Naive thymus-derived CD4-positive, alpha-beta T cell (primary cell): Measurements from ENCODE around the gene FAM168A. TPM values are rescaled to one million over a fixed set of nuclear protein-coding genes. Genes with fewer than 3 reads are reported as not detected.

Source experiments
- ATAC-seq: fragments of 150-1000 bp; cut with Tn5 transposase; 2 replicates; pipeline ENCODE4 v1.10.0; 2021; ENCODE audit warnings: mild to moderate bottlenecking, moderate library complexity
- CTCF ChIA-PET: fragments of 350-600 bp; sonication (Branson Sonifier 250); formaldehyde crosslinking; loops from one replicate; lab custom pipeline; 2021; ENCODE audit warnings: antibody characterized with exemption; lab: Charles Lee
- POLR2A ChIA-PET: fragments of 350-600 bp; sonication (Branson Sonifier 250); formaldehyde crosslinking; loops from one replicate; lab custom pipeline; 2021; ENCODE audit warnings: antibody characterized with exemption, inconsistent platforms; lab: Charles Lee
- DNase-seq, 9 donors: peaks; one replicate each; pipeline versions ENCODE4 v3.0.0 to v3.0.0-alpha.2; 2020 to 2022; ENCODE audit warnings: mixed read lengths in 1 of 9
- H3K27ac ChIP-seq: one replicate; pipeline ENCODE4 v1.7.0; 2013; ENCODE audit warnings: mild to moderate bottlenecking, low read depth, low read length, moderate library complexity
- H3K27me3 ChIP-seq, 2 donors: one replicate each; pipeline ENCODE4 v1.7.0; 2013; ENCODE audit warnings: low read length in 2 of 2, mild to moderate bottlenecking in 2 of 2, moderate library complexity in 2 of 2; ENCODE audit not compliant: control insufficient read depth in 2 of 2, insufficient read depth in 2 of 2
- H3K36me3 ChIP-seq, 3 experiments: 1 replicate in 2 of 3; 2 replicates in 1 of 3; pipeline ENCODE4 v1.7.0; 2013; ENCODE audit warnings: low read length in 3 of 3, mild to moderate bottlenecking in 3 of 3, moderate library complexity in 1 of 3; ENCODE audit not compliant: insufficient read depth in 3 of 3, control insufficient read depth in 2 of 3
- H3K4me1 ChIP-seq, 2 donors: one replicate each; pipeline ENCODE4 v1.7.0; 2013; ENCODE audit warnings: low read length in 2 of 2, mild to moderate bottlenecking in 2 of 2, moderate library complexity in 1 of 2; ENCODE audit not compliant: control insufficient read depth in 2 of 2, insufficient read depth in 2 of 2
- H3K4me3 ChIP-seq: 2 replicates; pipeline ENCODE4 v1.7.0; 2013; ENCODE audit warnings: mild to moderate bottlenecking, low read length
- H3K9me3 ChIP-seq, 3 experiments: 1 replicate in 2 of 3; 2 replicates in 1 of 3; pipeline ENCODE4 v1.7.0; 2013; ENCODE audit warnings: low read length in 3 of 3; ENCODE audit not compliant: control insufficient read depth in 2 of 3
- H3K27ac Mint-ChIP-seq, 9 donors: one replicate each; pipeline ENCODE4 v1.8.0; 2020 to 2022; ENCODE audit warnings: mixed read lengths in 9 of 9, mild to moderate bottlenecking in 8 of 9, moderate library complexity in 5 of 9, inconsistent platforms in 2 of 9
- H3K27me3 Mint-ChIP-seq, 5 donors: one replicate each; pipeline ENCODE4 v1.8.0; 2021 to 2022; ENCODE audit warnings: mixed read lengths in 5 of 5, mild to moderate bottlenecking in 1 of 5
- H3K36me3 Mint-ChIP-seq, 5 donors: one replicate each; pipeline ENCODE4 v1.8.0; 2020 to 2022; ENCODE audit warnings: mixed read lengths in 5 of 5, mild to moderate bottlenecking in 3 of 5, inconsistent platforms in 1 of 5
- H3K4me1 Mint-ChIP-seq, 7 donors: one replicate each; pipeline ENCODE4 v1.8.0; 2020 to 2022; ENCODE audit warnings: mixed read lengths in 7 of 7, mild to moderate bottlenecking in 3 of 7, inconsistent platforms in 1 of 7
- H3K4me3 Mint-ChIP-seq, 10 donors: one replicate each; pipeline ENCODE4 v1.8.0; 2020 to 2022; ENCODE audit warnings: mild to moderate bottlenecking in 10 of 10, mixed read lengths in 10 of 10, moderate library complexity in 6 of 10, inconsistent platforms in 2 of 10
- H3K9me3 Mint-ChIP-seq, 11 donors: one replicate each; pipeline ENCODE4 v1.8.0; 2020 to 2022; ENCODE audit warnings: mixed read lengths in 11 of 11, mild to moderate bottlenecking in 4 of 11, inconsistent platforms in 1 of 11, moderate library complexity in 1 of 11
- intact Hi-C, 2 donors: fragments of 100-400 bp; cut with micrococcal nuclease; formaldehyde crosslinking; loops; one replicate each; pipeline ENCODE4 v1.15.1; 2023
- polyA plus RNA-seq, 2 donors: library from polyadenylated mRNA; unstranded; fragments of 300-500 nt; fragmentation: Illumina TruSeq; gene quantifications; one replicate each; pipeline ENCODE4 v1.2.3, GENCODE V29; 2021
- total RNA-seq, 6 experiments: library from RNA in 5 of 6; stranded (reverse) in 5 of 6; gene quantifications; 1 replicate in 5 of 6; 2 replicates in 1 of 6; pipeline ENCODE4 v1.2.3 and lab custom pipeline; 2021 to 2026

Gene FAM168A
- total and polyA plus RNA-seq, 7 experiments from 2014 or later, result 3.3 to 33.0 (median 23.1) TPM

DNA sequence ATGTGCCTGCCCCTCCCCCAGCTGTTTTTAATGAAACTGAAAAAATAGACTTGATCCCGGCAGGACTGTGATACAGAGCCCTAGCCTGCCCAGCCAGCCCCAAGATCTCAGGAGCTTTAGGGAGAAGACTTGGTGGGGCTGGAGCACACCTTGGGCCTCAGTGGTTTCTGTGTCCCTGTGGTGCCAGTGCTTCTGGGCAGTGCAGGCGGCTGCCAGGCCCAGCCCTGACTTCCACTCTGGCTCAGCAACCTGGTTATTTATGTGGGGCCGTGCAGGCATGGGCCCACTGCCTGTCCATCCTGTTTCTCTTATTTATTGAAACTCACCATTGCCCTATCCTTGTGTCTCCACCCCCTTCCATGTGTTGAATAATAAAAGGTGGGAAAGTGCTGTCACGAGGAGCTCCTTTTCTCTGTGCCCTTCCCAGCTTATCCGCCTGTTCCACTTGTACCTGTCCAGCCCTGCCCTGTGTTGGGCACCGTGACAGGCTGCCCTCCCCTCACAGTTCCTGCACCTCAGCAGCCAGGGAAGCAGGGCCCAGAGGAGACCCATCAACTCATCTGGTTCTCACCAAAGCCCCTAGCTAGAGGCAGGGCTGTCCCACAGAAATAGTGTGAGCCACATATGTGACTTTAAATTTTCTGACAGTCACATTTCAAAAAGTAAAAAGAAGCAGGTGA lies 201.5 kb downstream of the FAM168A start:
- POLR2A ChIA-PET, result interaction anchor here (0.6 to 1.7 kb wide), 3 partner anchors 8 to 223 kb away, joined by 3 read pairs; no protein-coding TSS in a partner anchor
- DNase-seq (no peak), ATAC-seq (no peak)
- no peaks in the 10 kb centered on the region for H3K27me3 ChIP-seq
- Mint-ChIP-seq H3K27me3 (no peaks in the 10 kb centered on the region), H3K9me3 (peaks cover 0 to 1% (median 0%) of the 10 kb centered on the region in 11 donors), H3K4me3 (no peak overlapping the region), H3K36me3 (peaks cover 0 to 6% (median 0%) of the 10 kb centered on the region in 5 donors), H3K4me1 (peaks cover 0 to 8% (median 0%) of the 10 kb centered on the region in 7 donors), H3K27ac (peak overlapping the region in 3 of 9 donors; percentile 26 to 70 (median 60))
- no peaks in the 10 kb centered on the region for H3K9me3 ChIP-seq
- peaks cover 0 to 35% (median 3%) of the 10 kb centered on the region in 3 experiments for H3K36me3 ChIP-seq
- H3K27ac ChIP-seq, result no peak overlapping the region
- intact Hi-C loops, result no loop called here
- H3K4me1 ChIP-seq, result no peaks in the 10 kb centered on the region
- CTCF ChIA-PET, result interaction anchor here (1.1 to 16.0 kb wide), 3 partner anchors 31 to 264 kb away, joined by 3 to 205 read pairs (median 4); no protein-coding TSS in a partner anchor
- no peak overlapping the region for H3K4me3 ChIP-seq

DNA sequence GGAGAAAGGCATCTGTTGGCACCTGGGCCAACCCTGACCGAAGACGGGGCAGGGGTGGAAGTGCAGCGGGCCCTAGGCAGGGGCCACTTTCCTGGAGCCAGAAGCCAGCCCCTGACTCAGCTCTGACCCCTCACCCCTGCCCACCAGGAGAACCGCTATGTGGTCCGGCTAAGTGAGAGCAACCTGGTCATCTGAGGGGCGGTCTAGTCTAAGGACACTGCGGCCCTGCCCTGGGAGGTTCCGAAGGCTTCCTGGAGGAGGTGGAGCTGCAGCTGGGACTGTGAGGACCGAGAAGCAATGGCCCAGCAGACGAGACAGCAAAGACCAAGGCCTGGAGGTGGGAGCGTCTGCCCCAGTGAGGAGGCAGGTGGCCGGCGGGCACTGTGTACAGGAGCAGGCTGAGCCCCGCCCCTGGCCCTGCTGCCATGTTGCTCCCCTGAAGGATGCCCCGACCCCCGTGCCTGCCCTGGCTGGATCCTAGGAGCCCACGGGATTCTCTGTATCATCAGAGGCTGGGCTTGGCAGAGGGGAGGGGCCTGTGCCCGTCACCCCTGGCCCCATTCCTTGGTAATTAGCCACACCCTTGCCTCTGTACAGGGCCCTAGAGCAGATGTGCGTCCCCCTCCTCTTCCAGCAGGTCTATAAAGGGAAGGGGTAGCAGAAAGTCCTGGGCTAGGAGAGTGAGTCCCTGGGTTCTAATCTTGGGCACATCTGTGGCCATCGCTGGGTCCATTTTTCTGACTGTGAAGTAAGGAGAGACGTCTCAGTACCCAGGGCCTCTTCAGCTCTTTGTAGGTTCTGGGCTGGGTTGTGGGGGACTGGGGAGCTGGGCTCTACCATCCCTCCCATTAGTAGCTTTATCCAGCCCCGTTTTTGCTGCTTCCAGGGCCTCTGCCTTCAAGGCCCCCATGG lies 202.4 kb downstream of the FAM168A start:
- intact Hi-C loops, result no loop called here
- no peak for ATAC-seq
- Mint-ChIP-seq H3K27ac (peak overlapping the region in 1 of 9 donors; percentile 38), H3K27me3 (no peaks in the 10 kb centered on the region), H3K4me3 (no peak overlapping the region), H3K9me3 (peaks cover 0 to 1% (median 0%) of the 10 kb centered on the region in 11 donors), H3K36me3 (peaks cover 0 to 4% (median 0%) of the 10 kb centered on the region in 5 donors), H3K4me1 (peaks cover 0 to 8% (median 0%) of the 10 kb centered on the region in 7 donors)
- H3K9me3 ChIP-seq, result no peaks in the 10 kb centered on the region
- H3K27me3 ChIP-seq, result no peaks in the 10 kb centered on the region
- ChIA-PET POLR2A (interaction anchor here (1.2 kb wide), 1 partner anchor 45 kb away, joined by 3 read pairs; no protein-coding TSS in a partner anchor), CTCF (interaction anchor here (1.1 to 16.0 kb wide), 2 partner anchors 44 to 265 kb away, joined by 3 to 205 read pairs; no protein-coding TSS in a partner anchor)
- peak in 1 of 9 donors; percentile 12 for DNase-seq
- H3K27ac ChIP-seq, result no peak overlapping the region
- H3K4me1 ChIP-seq, result no peaks in the 10 kb centered on the region
- no peak overlapping the region for H3K4me3 ChIP-seq
- H3K36me3 ChIP-seq, result peaks cover 0 to 35% (median 3%) of the 10 kb centered on the region in 3 experiments

DNA sequence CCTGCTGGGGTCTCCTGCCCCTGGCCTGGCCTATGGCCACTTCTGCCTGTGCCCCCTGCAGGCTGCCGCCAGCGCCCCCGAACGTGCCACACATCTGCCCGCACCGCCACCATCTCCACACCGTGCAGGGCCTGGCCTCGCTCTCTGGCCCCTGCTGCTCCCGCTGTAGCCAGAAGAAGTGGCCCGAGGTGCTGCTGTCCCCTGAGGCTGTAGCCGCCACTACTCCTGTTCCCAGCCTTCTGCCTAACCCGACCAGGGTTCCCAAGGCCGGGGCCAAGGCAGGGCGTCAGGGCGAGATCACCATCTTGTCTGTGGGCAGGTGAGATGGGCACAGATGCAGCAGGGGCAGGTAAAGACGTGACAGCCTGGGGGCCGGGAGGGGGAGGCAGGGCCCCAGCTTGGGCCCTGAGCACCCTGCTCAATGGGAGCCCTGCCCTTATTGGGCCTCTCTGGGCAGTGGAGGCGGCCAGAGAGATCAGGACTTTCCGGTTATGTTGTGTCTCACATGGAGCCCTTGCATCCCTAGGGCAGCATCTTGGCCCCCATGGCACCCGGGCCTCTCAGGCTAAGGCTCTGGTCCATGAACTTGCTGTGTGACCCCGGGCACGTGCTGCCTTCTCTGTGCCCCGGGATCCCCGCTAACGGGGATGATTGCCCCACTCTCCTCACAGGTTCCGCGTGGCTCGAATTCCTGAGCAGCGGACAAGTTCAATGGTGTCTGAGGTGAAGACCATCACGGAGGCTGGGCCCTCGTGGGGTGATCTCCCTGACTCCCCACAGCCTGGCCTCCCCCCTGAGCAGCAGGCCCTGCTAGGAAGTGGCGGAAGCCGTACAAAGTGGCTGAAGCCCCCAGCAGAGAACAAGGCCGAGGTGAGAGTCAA lies 203.3 kb downstream of the FAM168A start:
- Histone ChIP-seq H3K4me3 (no peak overlapping the region), H3K36me3 (peaks cover 0 to 35% (median 3%) of the 10 kb centered on the region in 3 experiments), H3K4me1 (no peaks in the 10 kb centered on the region), H3K27ac (no peak overlapping the region), H3K9me3 (no peaks in the 10 kb centered on the region), H3K27me3 (no peaks in the 10 kb centered on the region)
- H3K9me3 Mint-ChIP-seq, result peaks cover 0 to 1% (median 0%) of the 10 kb centered on the region in 11 donors
- POLR2A ChIA-PET, result interaction anchor here (1.5 to 1.9 kb wide), 2 partner anchors 35 to 44 kb away, joined by 7 read pairs; no protein-coding TSS in a partner anchor
- DNase-seq (peak in 1 of 9 donors; percentile 9), ATAC-seq (no peak)
- H3K36me3 Mint-ChIP-seq, result peaks cover 0 to 4% (median 0%) of the 10 kb centered on the region in 5 donors
- H3K4me1 Mint-ChIP-seq, result peaks cover 0 to 14% (median 3%) of the 10 kb centered on the region in 7 donors
- peak overlapping the region in 2 of 9 donors; percentile 13 to 52 for H3K27ac Mint-ChIP-seq
- no peaks in the 10 kb centered on the region for H3K27me3 Mint-ChIP-seq
- intact Hi-C loops, result no loop called here
- CTCF ChIA-PET, result interaction anchor here (1.8 to 16.0 kb wide), 2 partner anchors 43 to 266 kb away, joined by 9 to 205 read pairs; no protein-coding TSS in a partner anchor
- H3K4me3 Mint-ChIP-seq, result no peak overlapping the region

DNA sequence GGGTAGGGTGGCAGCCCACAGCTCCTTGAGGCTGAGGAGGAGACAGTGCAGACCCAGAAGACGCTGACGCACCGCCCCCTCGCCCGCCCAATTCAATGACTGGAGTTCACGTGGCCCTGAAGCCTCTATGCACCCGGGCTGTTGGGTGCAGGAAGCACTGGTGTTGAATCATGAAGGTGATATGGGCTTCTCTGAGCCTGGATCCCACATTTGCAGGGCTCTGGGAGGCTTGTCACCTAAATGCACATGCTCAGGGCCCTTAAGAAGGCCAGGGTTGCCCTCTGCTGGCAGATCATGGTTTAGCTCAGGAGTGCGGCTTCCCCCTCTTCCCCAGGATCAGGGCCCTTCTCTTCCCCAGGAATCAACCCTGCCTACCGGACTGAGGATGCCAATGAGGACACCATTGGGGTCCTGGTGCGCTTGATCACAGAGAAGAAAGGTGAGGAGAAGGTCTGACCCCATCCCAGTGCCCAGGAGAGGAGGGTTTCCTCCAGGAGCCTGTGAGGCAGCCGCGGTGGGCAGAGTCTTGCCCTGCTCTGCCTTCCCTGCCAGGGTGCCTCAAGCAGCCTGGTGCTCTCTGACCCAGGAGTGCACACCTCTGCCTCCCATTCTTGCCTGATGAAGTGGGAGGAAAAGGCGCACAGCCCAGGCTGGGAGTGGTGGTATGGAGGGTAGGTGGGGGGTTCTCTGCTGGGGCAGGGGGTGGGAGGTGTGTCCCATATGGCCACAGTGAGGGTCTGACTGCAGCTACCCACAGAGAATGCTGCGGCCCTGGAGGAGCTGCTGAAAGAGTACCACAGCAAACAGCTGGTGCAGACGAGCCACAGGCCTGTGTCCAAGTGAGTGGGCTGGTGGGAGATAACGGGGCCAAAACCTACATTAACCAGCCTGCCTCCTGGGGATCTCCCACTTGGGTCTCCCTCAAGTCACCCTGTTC lies 204.2 kb downstream of the FAM168A start:
- ChIA-PET CTCF (interaction anchor here (0.6 to 16.0 kb wide), 12 partner anchors 9 to 611 kb away, joined by 3 to 205 read pairs (median 4); no protein-coding TSS in a partner anchor), POLR2A (interaction anchor here (0.6 to 1.9 kb wide), 6 partner anchors 9 to 128 kb away, joined by 3 to 7 read pairs (median 4); no protein-coding TSS in a partner anchor)
- H3K4me1 Mint-ChIP-seq, result peaks cover 0 to 21% (median 5%) of the 10 kb centered on the region in 7 donors

DNA sequence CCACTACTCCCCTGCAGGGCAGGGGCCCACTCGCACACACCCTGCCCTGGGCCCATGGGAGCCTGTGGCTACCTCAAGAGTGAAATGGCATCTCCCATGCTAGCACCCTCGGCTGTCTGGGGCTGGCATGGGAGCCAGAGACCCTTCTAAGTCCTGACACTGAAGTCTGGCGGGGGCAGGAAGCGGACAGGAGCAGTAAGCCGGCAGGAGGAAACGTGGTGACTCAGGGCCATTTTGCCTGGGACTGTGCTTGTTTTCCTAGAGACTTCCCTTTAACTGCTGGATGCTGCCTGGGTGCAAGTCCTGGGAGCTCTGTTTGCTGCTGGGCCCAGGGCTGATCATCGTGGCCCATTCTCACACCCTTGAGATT lies 204.9 kb downstream of the FAM168A start:
- intact Hi-C loops, result loop anchor here (1.0 to 2.0 kb wide), 4 partner anchors 16 to 86 kb away; partner anchors contain the start of gene RELT (in 2 of the 2)
- H3K4me1 Mint-ChIP-seq, result peaks cover 4 to 26% (median 10%) of the 10 kb centered on the region in 7 donors
- peaks cover 0 to 6% (median 0%) of the 10 kb centered on the region in 5 donors for H3K36me3 Mint-ChIP-seq
- H3K27ac ChIP-seq, result no peak overlapping the region
- H3K4me3 ChIP-seq, result no peak overlapping the region
- H3K9me3 ChIP-seq, result no peaks in the 10 kb centered on the region
- no peak overlapping the region for H3K4me3 Mint-ChIP-seq
- DNase-seq (no peak), ATAC-seq (no peak)
- ChIA-PET CTCF (interaction anchor here (0.6 to 16.0 kb wide), 12 partner anchors 8 to 612 kb away, joined by 3 to 205 read pairs (median 4); no protein-coding TSS in a partner anchor), POLR2A (interaction anchor here (0.6 to 1.9 kb wide), 5 partner anchors 8 to 129 kb away, joined by 3 to 7 read pairs (median 4); no protein-coding TSS in a partner anchor)
- H3K36me3 ChIP-seq, result peaks cover 0 to 33% (median 3%) of the 10 kb centered on the region in 3 experiments
- H3K27ac Mint-ChIP-seq, result peak overlapping the region in 5 of 9 donors; percentile 53 to 75 (median 56)
- no peaks in the 10 kb centered on the region for H3K27me3 Mint-ChIP-seq
- peaks cover 0 to 1% (median 0%) of the 10 kb centered on the region in 11 donors for H3K9me3 Mint-ChIP-seq
- no peaks in the 10 kb centered on the region for H3K27me3 ChIP-seq
- H3K4me1 ChIP-seq, result no peaks in the 10 kb centered on the region

More for the DNA sequence above, 204.2 kb downstream of the FAM168A start:
- intact Hi-C loops, result loop anchor here (1.0 to 2.0 kb wide), 4 partner anchors 17 to 86 kb away; partner anchors contain the start of gene RELT (in 2 of the 2)
- ATAC-seq, result peak; percentile 69
- peak overlapping the region in 1 of 10 donors; percentile 9 for H3K4me3 Mint-ChIP-seq
- H3K9me3 Mint-ChIP-seq, result peaks cover 0 to 1% (median 0%) of the 10 kb centered on the region in 11 donors
- Histone ChIP-seq H3K27me3 (no peaks in the 10 kb centered on the region), H3K27ac (no peak overlapping the region), H3K36me3 (peaks cover 0 to 35% (median 3%) of the 10 kb centered on the region in 3 experiments), H3K4me1 (no peaks in the 10 kb centered on the region), H3K4me3 (no peak overlapping the region), H3K9me3 (no peaks in the 10 kb centered on the region)
- DNase-seq, result peak; percentile 43 to 74 (median 62)
- peaks cover 0 to 4% (median 0%) of the 10 kb centered on the region in 5 donors for H3K36me3 Mint-ChIP-seq
- H3K27ac Mint-ChIP-seq, result peak overlapping the region in 7 of 9 donors; percentile 14 to 75 (median 56)
- H3K27me3 Mint-ChIP-seq, result no peaks in the 10 kb centered on the region
